GM21381 (cell line): ENCODE data around the gene HEATR5B.
"Not testable (repeated sequence)": the region's sequence is repeated elsewhere in the genome, so short reads cannot be mapped to it uniquely, and the experiment has no call there.

ENCODE experiments used
- ATAC-seq: cut with Tn5 transposase; IDR thresholded peaks from one replicate; pipeline ENCODE4 v1.9.1; 2021; ENCODE audit warnings: mild to moderate bottlenecking, moderate library complexity; ENCODE audit not compliant: unreplicated experiment

HEATR5B gene

DNA sequence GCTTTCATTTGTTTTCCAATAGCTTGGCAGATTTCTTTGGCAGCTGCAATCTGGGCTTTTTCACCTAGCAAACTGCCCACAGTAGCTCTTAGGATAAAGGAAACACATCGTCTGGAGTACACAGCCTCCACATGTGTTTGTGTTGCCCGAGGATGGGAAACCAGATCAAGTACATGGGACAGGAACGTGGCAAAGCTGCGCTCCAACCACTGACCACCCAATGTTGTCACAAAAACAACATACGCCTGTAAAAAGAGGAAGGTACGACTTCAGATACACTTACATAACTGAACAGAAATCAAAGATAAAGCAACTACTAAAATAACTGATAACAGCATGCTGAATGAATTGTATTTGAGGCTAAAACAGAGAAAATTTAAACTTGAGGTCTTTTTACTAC is 15.5 kb downstream of the HEATR5B start:
- no peak for ATAC-seq

DNA sequence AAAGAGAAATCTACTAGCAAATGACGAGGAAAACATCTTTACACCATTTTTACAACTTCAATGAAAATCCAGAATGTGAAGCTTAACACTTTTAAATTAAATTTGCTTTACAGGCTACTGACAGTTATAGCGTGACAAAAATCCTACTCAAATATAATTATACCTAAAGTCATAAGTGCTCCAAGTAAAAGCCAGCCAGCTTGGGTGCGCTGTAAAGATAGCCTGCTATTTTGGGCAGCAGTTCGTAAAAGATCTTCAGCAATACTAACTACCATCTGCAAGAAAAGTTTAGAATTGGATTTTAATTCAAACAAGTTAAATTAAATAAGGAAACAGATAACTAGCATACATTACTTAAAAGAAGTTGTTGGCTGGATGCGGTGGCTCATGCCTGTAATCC is 22.4 kb downstream of the HEATR5B start:
- no peak for ATAC-seq

DNA sequence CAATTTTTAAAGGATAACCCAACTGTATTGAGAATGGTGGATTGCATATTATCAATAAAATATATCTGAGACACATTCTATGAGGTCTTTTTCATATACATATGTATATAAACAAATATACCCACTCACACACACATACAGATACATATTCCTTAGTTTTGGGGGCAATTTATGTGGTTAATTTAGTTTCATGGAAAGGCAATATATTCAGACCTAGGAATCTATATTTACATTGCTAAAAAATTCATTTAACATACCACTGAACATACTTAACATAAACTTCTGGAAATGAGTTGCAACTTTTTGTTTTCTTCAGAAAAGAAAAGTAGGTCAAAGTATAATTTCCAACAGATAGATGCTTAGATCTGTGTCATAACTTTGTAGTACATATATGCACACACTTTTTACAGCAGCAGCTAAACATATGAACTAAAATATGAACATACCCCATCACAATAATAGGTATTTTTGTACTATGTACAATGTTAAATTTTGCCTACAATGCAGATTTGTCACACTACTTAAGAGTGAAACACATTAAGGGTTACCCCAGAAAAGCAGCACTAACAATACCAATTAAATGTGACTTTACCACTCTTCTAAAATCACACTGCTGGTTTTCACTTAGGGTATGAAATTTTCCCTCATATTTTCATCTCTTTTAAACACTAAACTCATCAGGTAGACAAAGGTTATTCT is 23.0 kb downstream of the HEATR5B start:
- no peak for ATAC-seq

DNA sequence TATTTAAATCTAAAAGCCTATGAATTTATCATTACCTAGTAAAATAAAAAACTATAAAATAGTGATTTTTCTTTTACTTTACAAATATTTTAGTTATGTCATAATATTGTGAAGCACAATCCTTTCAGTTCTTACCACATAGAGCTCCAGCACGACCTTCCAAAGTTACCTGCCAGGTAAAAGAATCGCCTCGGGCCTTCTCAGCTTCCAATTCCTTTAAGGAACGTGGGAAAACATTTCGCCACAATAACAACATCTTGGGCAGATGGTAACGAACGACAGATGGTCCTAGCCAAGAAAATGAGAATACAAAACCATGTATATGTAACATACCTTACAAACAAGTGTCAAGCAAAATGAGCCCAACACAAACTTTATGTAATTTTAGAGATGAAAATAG is 23.7 kb downstream of the HEATR5B start:
- no peak for ATAC-seq

DNA sequence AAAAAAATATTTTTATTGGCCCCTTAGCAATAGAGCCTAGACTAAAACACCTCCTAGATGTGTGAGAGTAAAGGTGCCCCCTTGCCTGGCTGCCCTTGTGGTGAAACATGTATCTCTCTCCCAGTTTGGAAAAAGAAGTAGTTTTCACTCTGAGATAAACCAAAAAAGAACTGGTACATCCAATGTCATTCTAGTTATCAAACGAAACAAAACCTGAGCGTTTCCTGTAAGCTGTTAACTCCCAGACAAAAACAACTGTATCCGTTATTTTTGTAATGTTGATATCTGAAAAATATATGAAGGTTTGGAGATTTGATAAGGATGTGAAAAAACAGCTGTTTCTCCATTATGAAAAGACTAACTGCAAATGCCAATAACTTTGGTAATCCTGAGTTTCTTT is 24.3 kb downstream of the HEATR5B start:
- no peak for ATAC-seq

DNA sequence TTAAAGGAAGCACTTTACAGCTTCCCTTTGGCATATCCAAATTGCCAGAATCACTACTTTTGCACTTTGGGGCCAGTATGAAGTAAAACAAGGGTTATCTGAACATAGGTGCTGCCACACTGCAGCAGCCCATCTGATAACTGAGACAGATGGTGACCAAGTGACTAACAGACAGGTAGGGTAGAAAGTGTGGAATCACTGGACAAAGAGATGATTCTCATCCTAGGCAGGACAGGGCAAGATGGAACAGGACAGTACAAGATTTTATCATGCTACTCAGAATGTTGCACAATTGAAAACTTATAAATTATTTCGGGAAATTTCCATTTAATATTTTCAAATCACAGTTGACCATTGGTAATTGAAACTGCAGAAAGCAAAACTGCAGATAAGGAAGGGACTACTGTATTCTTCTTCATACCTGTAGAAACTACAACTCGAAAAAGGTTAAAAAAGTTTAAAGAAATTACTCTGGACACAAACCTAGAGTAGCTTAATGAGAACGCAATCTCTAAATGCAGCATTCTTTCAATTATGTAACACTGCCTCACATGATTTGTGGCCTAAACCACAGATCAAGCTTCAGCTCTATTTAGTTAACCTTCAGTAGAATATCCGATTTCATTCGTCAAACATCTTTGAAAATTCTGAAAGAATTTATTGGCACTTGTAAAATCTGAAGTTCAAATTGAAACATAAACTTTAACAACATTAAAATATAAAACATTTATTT is 31.4 kb downstream of the HEATR5B start:
- ATAC-seq = no peak

DNA sequence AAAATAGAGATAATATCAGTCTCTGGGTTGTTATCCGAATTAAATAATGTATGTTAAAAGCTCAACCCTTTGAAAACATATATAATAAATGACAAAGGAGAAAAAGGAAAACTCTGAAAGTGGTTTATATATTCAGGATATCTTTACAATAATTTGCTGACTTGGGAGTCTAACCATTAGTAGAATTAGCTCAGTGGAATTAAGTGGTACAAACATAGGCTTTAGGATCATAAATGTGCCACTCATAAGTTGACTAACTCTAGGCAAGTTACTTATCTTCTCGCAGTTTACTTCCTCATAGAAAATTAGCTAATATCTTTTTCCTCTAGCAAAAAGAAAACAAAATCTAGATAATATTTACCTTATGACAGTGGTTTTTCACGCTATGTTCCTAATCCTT is 44.6 kb downstream of the HEATR5B start:
- no peak for ATAC-seq

DNA sequence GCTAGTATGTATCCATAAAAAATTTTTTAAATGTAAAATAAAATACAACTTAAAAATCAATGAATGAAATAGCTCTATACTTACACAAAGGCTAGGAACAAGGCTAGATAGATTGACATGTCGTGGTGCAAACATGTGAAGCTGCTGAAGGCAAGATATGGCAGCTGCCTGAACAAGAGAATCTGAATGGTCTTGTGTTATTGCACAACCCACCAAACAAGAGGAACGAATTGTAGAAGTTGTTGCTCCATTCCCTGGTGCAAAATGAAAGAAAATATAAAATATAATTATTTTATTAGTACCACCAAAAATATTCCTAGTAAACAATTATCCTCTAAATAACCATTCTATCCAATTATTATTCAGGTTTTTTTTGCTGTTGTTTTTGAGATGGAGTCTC is 46.4 kb downstream of the HEATR5B start:
- ATAC-seq = no peak

DNA sequence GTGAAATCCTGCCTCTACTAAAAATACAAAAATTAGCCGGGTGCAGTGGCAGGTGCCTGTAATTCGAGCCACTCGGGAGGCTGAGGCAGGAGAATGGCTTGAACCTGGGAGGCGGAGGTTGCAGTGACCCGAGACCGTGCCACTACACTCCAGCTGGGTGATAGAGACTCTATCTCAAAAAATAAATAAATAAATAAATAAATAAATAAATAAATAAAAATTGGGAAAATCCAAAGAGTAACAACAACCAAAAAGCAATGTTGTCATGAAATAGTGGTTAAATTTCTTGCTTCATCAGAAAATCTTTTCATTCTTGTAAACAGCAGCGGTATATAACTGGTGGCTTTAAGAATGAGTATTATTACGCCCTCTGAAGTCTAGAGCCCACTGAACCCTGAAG is 54.4 kb downstream of the HEATR5B start:
- no peak for ATAC-seq

DNA sequence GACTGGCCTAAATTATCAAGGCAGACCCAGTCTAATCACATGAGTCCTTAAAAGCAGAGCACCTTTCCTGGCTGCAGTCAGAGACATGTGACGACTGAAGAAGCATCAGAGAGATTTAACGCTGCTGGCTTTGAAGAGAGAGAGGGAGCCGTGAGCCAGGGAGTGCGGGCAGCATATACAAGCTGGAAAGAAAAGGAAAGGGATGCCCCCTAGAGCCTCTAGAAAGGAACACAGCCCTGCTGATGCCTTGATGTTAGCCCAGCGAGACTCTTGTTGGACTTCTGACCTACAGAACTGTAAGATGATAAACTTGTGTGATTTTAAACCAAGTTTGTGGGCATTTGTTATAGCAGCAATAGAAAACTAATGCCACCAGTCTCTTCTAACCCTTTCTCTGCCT is 58.1 kb downstream of the HEATR5B start:
- ATAC-seq = no peak

DNA sequence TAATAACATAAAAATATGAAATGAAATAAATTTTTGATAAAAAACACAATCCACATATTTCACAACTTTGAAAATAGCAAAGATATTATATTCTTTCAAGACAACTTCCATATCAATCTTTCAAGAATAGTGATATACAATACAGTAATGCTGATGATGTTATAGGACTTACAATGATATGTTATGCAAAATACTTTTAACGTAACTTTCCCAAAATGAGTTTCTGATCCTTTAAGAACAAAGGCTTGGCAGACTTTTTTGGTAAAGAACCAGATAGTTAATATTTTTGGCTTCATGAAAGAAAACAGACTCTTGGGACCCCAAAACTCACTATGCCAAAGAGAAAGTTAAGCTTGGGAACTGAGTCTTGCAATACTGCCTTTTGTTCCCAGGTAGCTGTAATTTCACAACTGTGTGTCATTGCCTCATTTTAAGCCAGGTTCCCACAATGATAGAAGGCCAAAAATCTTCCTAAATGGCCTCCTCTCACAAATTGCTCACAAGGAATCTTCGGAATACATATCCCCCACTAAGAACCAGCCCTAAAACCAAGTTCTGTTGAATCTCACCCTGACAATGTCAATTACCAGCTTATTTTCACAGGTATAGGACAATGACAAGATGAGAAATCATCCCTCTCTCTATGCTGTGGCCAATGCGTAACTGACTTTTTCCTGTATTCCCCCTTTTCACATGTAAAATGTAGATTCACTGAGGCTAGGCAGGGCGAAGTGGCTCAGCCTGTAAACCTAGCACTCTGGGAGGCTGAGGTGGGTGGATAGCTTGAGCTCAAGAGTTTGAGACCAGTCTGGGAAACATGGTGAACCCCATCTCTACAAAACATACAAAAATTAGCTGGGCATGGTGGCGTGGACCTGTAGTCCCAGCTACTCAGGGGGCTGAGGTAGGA is 63.0 kb downstream of the HEATR5B start:
- ATAC-seq = no peak

DNA sequence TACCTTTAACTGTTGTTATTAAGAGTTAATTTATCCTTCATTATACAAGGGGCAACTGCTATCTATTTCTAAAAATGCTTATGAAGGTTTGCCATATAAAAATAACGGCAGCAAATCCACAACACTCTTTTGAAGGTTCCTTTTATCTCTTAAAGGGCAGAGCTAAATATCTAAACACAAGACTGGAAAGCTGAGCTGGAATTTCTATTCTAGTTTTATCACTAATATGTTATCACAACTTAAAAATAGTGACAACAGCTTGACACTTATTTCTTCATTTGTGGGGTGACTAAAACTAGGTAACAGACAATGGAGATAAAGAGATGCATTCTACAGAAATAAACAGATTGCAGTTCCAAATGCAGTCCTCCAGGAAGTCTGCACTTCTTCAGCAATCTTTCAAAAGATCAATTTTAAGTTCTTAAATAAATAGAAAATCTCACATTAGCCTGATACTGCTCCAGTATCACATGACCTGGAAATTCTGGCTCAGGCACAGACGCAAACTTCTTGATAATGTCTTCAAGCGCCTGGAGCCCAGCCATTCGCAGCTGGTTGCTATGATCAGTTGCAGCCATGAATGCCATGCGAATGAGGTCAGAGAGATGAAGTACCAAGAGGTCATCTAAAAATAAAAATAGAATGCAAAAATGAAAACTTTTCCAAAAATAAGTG is 63.8 kb downstream of the HEATR5B start:
- ATAC-seq = no peak

DNA sequence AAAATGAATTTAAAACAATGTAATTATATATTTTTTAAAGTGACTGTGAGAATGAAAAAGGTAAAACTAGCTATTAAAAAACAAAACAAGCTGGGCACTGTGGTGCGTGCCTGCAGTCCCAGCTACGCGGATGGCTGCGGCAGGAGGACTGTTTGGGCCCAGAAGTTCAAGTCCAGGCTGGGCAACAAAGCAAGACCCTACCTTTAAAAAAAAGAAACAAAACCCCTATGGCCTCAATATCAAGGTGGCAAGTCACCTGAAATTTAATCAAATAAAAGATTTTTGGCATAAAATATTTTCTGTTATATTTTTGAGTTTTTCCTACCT is 70.9 kb downstream of the HEATR5B start:
- peak; percentile 28 for ATAC-seq

DNA sequence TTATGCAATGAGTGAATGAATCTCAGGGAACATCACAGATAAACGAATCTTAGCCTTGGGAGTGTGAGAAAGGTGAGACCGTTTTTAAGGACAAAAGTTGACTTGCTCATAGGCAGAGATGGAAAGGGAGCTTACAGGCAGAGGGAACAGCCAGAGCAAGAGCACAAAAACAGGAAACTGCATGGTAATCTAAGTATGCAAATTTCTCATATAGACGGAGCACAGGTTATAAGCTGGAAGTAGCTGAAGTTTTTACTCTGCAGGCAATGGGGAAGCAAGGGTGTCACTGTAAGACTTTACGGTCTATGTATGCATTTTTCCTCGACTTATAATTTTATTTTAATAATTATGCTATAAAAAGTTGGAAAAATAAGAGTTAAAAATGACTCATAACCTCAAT is 73.0 kb downstream of the HEATR5B start:
- ATAC-seq = no peak

DNA sequence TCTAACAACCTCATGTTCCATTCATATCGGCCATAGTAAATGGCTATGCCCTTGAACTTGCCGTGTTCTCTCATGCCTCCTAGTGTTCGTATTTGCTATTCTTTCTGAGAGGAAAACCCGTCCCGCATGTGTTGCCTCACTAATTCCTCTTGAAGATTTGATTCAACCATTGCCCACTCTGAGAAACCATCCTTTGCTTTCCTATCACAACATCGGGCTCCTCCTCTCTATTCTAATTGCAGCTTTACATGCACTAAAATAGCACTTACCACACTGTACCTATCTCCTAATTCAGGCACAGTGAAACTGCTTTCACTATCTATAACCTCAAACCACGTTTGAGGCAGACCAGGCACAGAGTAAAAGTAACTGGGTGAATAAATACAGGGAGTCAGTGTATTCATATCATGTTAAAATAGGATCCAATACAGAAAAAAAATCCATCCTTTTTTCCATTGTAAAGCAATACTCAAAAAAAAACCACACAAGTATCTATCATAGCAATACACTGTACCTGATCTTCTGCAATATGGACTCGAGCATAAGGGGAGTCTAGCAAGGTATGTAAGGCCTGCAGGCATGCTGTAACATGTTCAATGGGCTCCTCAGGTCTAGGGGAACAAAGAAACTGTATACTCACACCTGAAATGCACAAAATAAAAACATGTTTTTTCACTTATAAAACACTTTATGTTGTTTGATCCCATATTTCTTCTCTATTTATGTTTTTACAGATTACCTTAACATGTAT is 78.9 kb downstream of the HEATR5B start:
- peak; percentile 99 for ATAC-seq

DNA sequence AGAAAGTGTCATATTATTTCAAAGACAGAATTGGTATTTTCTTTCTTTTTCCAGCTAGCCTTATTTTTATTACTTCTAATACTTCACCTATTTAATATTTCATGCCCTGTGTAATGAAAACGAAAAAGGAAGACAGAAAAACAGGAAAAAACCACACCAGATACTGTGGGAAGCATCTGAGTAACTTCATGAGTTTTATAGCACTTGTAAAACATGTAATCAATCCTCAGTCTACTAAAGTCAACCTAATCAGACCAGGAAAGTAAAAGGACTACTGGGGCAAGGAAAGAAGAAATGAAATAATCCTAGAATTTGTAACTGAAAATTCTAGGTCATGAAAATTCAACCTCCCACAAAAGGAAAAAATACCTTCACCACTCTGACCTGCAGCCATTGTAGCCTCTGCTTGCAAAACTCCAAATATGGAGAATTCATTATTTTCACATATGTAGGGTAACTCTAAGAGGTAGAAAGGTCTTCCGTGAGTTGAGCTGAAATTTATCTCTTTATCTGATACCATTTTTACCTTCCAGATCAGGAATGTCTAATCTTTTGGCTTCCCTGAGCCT is 83.1 kb downstream of the HEATR5B start:
- ATAC-seq = no peak

DNA sequence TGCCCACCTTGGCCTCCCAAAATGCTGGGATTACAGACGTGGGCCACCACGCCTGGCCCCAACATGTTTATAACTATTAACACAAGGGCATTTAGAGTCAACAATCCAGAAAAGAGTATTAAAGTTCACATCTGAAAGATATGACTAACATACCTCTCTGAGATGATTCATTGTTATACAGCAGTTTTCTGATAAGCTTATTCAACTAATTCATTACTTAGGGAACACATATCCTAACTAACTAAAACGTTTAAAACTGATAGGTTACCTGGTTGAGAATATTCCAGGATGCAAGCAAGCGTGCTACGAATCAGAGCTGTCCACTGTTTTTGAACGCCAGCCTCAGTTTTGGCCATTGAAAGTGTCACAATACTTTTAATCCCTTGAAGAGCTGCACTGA is 83.9 kb downstream of the HEATR5B start:
- ATAC-seq = no peak

DNA sequence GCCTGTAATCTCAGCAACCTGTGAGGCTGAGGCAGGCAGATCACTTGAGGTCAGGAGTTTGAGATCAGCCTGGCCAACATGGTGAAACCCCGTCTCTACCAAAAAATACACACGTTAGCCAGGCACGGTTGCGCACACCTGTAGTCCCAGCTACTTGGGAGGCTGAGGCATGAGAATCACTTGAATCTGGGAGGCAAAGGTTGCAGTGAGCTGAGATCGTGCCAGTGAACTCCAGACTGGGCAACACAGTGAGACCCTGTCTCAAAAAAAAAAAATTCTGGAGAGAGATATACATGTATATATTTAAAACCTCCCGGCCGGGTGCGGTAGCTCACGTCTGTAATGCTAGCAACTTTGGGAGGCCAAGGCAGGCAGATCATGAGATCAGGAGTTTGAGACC is 84.8 kb downstream of the HEATR5B start:
- ATAC-seq = not testable (repeated sequence)

DNA sequence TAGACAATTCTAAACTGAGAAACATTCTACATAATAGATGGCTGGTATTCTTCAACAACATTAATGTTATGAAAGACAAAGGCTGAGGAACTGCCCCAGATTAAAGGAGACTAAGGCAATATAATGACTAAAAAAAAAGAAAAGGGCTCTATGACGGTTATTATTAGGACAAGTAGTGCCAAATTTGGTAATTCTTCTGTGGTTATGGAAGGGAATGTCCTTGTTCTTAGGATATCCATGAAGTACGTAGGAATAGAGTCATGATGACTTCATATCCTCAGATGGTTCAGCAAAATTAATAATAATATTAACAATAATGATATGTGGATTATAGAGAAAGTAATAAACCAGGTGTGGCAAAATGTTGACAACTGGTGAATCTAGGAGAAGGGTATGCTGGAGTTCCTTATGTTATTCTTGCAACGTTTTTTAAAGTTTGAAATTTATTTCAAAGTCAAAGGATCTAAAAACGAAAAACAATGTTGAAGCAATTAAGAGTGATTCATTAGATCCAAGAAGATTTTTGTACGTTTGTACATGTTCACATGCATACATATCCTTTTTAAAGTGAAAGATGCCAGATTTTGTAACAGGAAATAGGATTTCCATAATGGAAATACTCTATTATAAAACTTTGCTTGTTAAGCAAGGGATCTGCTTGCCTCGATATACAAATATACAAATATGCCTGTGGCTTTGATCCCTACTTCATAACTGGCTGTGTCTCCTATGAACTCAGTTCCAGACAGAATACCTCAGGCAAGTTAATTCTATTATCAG is 90.1 kb downstream of the HEATR5B start:
- no peak for ATAC-seq
